Tibial nerve (tissue), 4 donors: ENCODE results near the gene NKD1.

Experiments
- CTCF ChIP-seq, 5 experiments: fragments of 200-600 bp in 3 of 5; fragments of 450-650 bp in 2 of 5; sonication (generic) in 3 of 5; IDR thresholded peaks; one replicate each; pipeline ENCODE4 v1.5.1; 2016 to 2019; ENCODE audit warnings: antibody characterized with exemption in 5 of 5, mild to moderate bottlenecking in 3 of 5, moderate library complexity in 2 of 5
- EP300 ChIP-seq, 2 donors: sonication (generic); formaldehyde crosslinking; IDR thresholded peaks; one replicate each; pipeline ENCODE4 v1.6.1; 2017; ENCODE audit warnings: antibody characterized with exemption in 2 of 2, mild to moderate bottlenecking in 1 of 2

GRCh38 chr16:50609049-50609448, 60.9 kb downstream of the NKD1 start:
- TF ChIP-seq CTCF (IDR thresholded peaks at IDR 0.05) = no peak
- no peak for TF ChIP-seq EP300 (IDR thresholded peaks at IDR 0.05)
